GM18499 (cell line): ENCODE measurements around the gene AMOTL2.

ENCODE experiments used
- ATAC-seq: cut with Tn5 transposase; IDR thresholded peaks from one replicate; pipeline ENCODE4 v1.9.1; 2021; ENCODE audit warnings: moderate number of reproducible peaks; ENCODE audit not compliant: insufficient read depth, unreplicated experiment

Gene AMOTL2

GRCh38 chr3:134355416-134355815, 18.8 kb downstream of the AMOTL2 start:
- ATAC-seq, result no peak

- no peak for ATAC-seq
Observed at GRCh38 chr3:134354612-134355251, 19.5 kb downstream of the AMOTL2 start.

- no peak for ATAC-seq
Observed at GRCh38 chr3:134353831-134354611, 20.2 kb downstream of the AMOTL2 start.

GRCh38 chr3:134353171-134353825, 20.9 kb downstream of the AMOTL2 start:
- no peak for ATAC-seq

- ATAC-seq, result no peak
Observed at GRCh38 chr3:134352031-134352671, 22.1 kb downstream of the AMOTL2 start.

- ATAC-seq, result no peak
Observed at GRCh38 chr3:134351427-134351826, 22.8 kb downstream of the AMOTL2 start.

GRCh38 chr3:134350861-134351311, 23.4 kb downstream of the AMOTL2 start:
- ATAC-seq, result no peak

GRCh38 chr3:134350266-134350665, 24.0 kb downstream of the AMOTL2 start:
- ATAC-seq, result no peak

- ATAC-seq, result no peak
Observed at GRCh38 chr3:134348524-134348923, 25.7 kb downstream of the AMOTL2 start.

- ATAC-seq, result no peak
Observed at GRCh38 chr3:134347551-134347950, 26.7 kb downstream of the AMOTL2 start.

GRCh38 chr3:134346744-134347143, 27.5 kb downstream of the AMOTL2 start:
- ATAC-seq, result no peak

- ATAC-seq, result no peak
Observed at GRCh38 chr3:134345202-134345601, 29.0 kb downstream of the AMOTL2 start.

- ATAC-seq, result no peak
Observed at GRCh38 chr3:134344560-134344959, 29.7 kb downstream of the AMOTL2 start.

- ATAC-seq, result no peak
Observed at GRCh38 chr3:134342259-134342658, 32.0 kb downstream of the AMOTL2 start.

GRCh38 chr3:134341389-134341788, 32.9 kb downstream of the AMOTL2 start:
- ATAC-seq, result no peak

GRCh38 chr3:134340982-134341365, 33.3 kb downstream of the AMOTL2 start:
- ATAC-seq, result no peak

- no peak for ATAC-seq
Observed at GRCh38 chr3:134340362-134340981, 33.8 kb downstream of the AMOTL2 start.

- ATAC-seq, result no peak
Observed at GRCh38 chr3:134339913-134340312, 34.3 kb downstream of the AMOTL2 start.

- no peak for ATAC-seq
Observed at GRCh38 chr3:134339331-134339730, 34.9 kb downstream of the AMOTL2 start.

- no peak for ATAC-seq
Observed at GRCh38 chr3:134338516-134339261, 35.6 kb downstream of the AMOTL2 start.
